ENCODE measurements around the gene ESYT3. TPM values are rescaled to one million over a fixed set of nuclear protein-coding genes. Genes with fewer than 3 reads are reported as not detected.

Gene ESYT3
- polyA plus RNA-seq, 4 donors = 0.22 to 1.4 (median 0.31) TPM; not detected in 1

- H3K27me3 ChIP-seq (ENCODE audit: control insufficient read depth in 3 of 3, insufficient read depth in 3 of 3, low read length in 3 of 3) = no peaks in the 10 kb centered on the region
- H3K4me1 ChIP-seq (ENCODE audit: control insufficient read depth in 3 of 3, insufficient read depth in 2 of 3, low read depth in 1 of 3, low read length in 2 of 3) = peaks cover 0 to 9% (median 0%) of the 10 kb centered on the region in 3 donors
- H3K4me3 ChIP-seq (ENCODE audit: low read depth in 1 of 3, low read length in 3 of 3) = no peak overlapping the region
- FAIRE-seq (no peak), DNase-seq (no peak)
- no peaks in the 10 kb centered on the region for H3K9me3 ChIP-seq (ENCODE audit: control insufficient read depth in 2 of 2, insufficient read depth in 1 of 2, low read depth in 1 of 2, low read length in 1 of 2)
- H3K36me3 ChIP-seq (ENCODE audit: control insufficient read depth in 3 of 3, insufficient read depth in 2 of 3, low read depth in 1 of 3, low read length in 3 of 3) = no peaks in the 10 kb centered on the region
- 72 to 81% (median 74%) methylated on average over 2 of the region's 2 CpGs for WGBS, 3 donors
- H3K27ac ChIP-seq (ENCODE audit: low read depth in 1 of 3, low read length in 2 of 3) = no peak overlapping the region
Observed at GRCh38 chr3:138464491-138464860, 30.1 kb downstream of the ESYT3 start.

GRCh38 chr3:138465451-138465850 is 31.0 kb downstream of the ESYT3 start:
- FAIRE-seq = no peak
- H3K36me3 ChIP-seq (ENCODE audit: control insufficient read depth in 3 of 3, insufficient read depth in 2 of 3, low read depth in 1 of 3, low read length in 3 of 3) = no peaks in the 10 kb centered on the region
- DNase-seq = no peak
- H3K27ac ChIP-seq (ENCODE audit: low read depth in 1 of 3, low read length in 2 of 3) = no peak overlapping the region
- 92 to 100% (median 92%) methylated on average over 3 of the region's 3 CpGs for WGBS, 3 donors
- peaks cover 0 to 3% (median 0%) of the 10 kb centered on the region in 3 donors for H3K4me1 ChIP-seq (ENCODE audit: control insufficient read depth in 3 of 3, insufficient read depth in 2 of 3, low read depth in 1 of 3, low read length in 2 of 3)
- no peak overlapping the region for H3K4me3 ChIP-seq (ENCODE audit: low read depth in 1 of 3, low read length in 3 of 3)
- no peaks in the 10 kb centered on the region for H3K27me3 ChIP-seq (ENCODE audit: control insufficient read depth in 3 of 3, insufficient read depth in 3 of 3, low read length in 3 of 3)
- H3K9me3 ChIP-seq (ENCODE audit: control insufficient read depth in 2 of 2, insufficient read depth in 1 of 2, low read depth in 1 of 2, low read length in 1 of 2) = no peaks in the 10 kb centered on the region

- no peak for DNase-seq
- Histone ChIP-seq H3K27ac (ENCODE audit: low read depth in 1 of 3, low read length in 2 of 3) (no peak overlapping the region), H3K9me3 (ENCODE audit: control insufficient read depth in 2 of 2, insufficient read depth in 1 of 2, low read depth in 1 of 2, low read length in 1 of 2) (no peaks in the 10 kb centered on the region), H3K4me3 (ENCODE audit: low read depth in 1 of 3, low read length in 3 of 3) (no peak overlapping the region), H3K27me3 (ENCODE audit: control insufficient read depth in 3 of 3, insufficient read depth in 3 of 3, low read length in 3 of 3) (no peaks in the 10 kb centered on the region), H3K4me1 (ENCODE audit: control insufficient read depth in 3 of 3, insufficient read depth in 2 of 3, low read depth in 1 of 3, low read length in 2 of 3) (no peaks in the 10 kb centered on the region), H3K36me3 (ENCODE audit: control insufficient read depth in 3 of 3, insufficient read depth in 2 of 3, low read depth in 1 of 3, low read length in 3 of 3) (no peaks in the 10 kb centered on the region)
- WGBS, 3 donors = 72 to 94% (median 83%) methylated on average over 2 of the region's 2 CpGs
- FAIRE-seq = no peak
Observed at GRCh38 chr3:138465925-138466324, 31.5 kb downstream of the ESYT3 start.

GRCh38 chr3:138467931-138468330 is 33.5 kb downstream of the ESYT3 start:
- no peaks in the 10 kb centered on the region for H3K27me3 ChIP-seq (ENCODE audit: control insufficient read depth in 3 of 3, insufficient read depth in 3 of 3, low read length in 3 of 3)
- H3K4me3 ChIP-seq (ENCODE audit: low read depth in 1 of 3, low read length in 3 of 3) = no peak overlapping the region
- DNase-seq (no peak), FAIRE-seq (no peak)
- 86 to 87% (median 87%) methylated on average over 5 of the region's 5 CpGs for WGBS, 3 donors
- no peak overlapping the region for H3K27ac ChIP-seq (ENCODE audit: low read depth in 1 of 3, low read length in 2 of 3)
- no peaks in the 10 kb centered on the region for H3K4me1 ChIP-seq (ENCODE audit: control insufficient read depth in 3 of 3, insufficient read depth in 2 of 3, low read depth in 1 of 3, low read length in 2 of 3)
- H3K36me3 ChIP-seq (ENCODE audit: control insufficient read depth in 3 of 3, insufficient read depth in 2 of 3, low read depth in 1 of 3, low read length in 3 of 3) = no peaks in the 10 kb centered on the region
- no peaks in the 10 kb centered on the region for H3K9me3 ChIP-seq (ENCODE audit: control insufficient read depth in 2 of 2, insufficient read depth in 1 of 2, low read depth in 1 of 2, low read length in 1 of 2)

GRCh38 chr3:138468451-138468850 is 34.0 kb downstream of the ESYT3 start:
- no peaks in the 10 kb centered on the region for H3K27me3 ChIP-seq (ENCODE audit: control insufficient read depth in 3 of 3, insufficient read depth in 3 of 3, low read length in 3 of 3)
- no peak overlapping the region for H3K4me3 ChIP-seq (ENCODE audit: low read depth in 1 of 3, low read length in 3 of 3)
- no peaks in the 10 kb centered on the region for H3K9me3 ChIP-seq (ENCODE audit: control insufficient read depth in 2 of 2, insufficient read depth in 1 of 2, low read depth in 1 of 2, low read length in 1 of 2)
- DNase-seq = no peak
- no peak overlapping the region for H3K27ac ChIP-seq (ENCODE audit: low read depth in 1 of 3, low read length in 2 of 3)
- FAIRE-seq = no peak
- WGBS, 3 donors = 72 to 78% (median 77%) methylated on average over 6 of the region's 6 CpGs
- no peaks in the 10 kb centered on the region for H3K36me3 ChIP-seq (ENCODE audit: control insufficient read depth in 3 of 3, insufficient read depth in 2 of 3, low read depth in 1 of 3, low read length in 3 of 3)
- H3K4me1 ChIP-seq (ENCODE audit: control insufficient read depth in 3 of 3, insufficient read depth in 2 of 3, low read depth in 1 of 3, low read length in 2 of 3) = no peaks in the 10 kb centered on the region

DNA sequence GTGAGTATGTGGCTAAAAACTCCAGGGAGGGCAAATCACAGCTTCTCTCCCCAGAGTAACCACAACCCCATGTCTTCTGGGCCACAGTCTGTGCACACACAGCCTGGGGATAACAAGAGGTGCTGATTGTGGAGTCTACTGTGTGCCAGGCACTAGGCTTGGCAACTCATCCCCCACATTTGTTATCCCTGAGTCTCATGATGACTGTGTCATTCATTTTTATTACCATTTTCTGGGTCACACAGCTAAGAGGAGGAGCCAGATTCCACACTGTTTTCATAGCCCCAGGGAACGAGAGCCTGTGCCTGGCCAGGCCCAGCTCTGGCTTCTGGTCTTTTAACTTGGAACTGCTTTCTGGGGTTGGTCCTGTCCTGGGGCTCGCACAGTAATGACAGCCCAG is 34.5 kb downstream of the ESYT3 start:
- no peak for FAIRE-seq
- no peak overlapping the region for H3K27ac ChIP-seq (ENCODE audit: low read depth in 1 of 3, low read length in 2 of 3)

DNA sequence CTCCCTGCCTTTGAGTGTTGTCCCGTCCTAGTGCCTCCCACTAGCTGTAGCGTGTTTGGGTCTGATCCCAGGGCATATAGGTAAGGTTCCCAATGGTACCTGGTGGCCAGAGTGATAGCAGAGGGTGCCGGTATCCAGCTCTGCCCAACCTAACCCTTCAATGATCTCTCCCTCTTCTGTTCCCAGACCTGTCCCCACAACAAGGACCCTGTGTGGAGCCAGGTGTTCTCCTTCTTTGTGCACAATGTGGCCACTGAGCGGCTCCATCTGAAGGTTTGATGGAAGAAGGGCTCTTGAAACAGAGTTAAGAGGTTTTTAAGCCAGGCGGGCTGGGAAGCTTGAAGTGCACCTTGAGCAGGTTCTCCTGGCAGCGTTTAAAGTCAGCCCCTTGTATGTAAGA is 35.5 kb downstream of the ESYT3 start:
- FAIRE-seq (no peak), DNase-seq (no peak)
- Histone ChIP-seq H3K4me1 (ENCODE audit: control insufficient read depth in 3 of 3, insufficient read depth in 2 of 3, low read depth in 1 of 3, low read length in 2 of 3) (no peaks in the 10 kb centered on the region), H3K27me3 (ENCODE audit: control insufficient read depth in 3 of 3, insufficient read depth in 3 of 3, low read length in 3 of 3) (no peaks in the 10 kb centered on the region), H3K27ac (ENCODE audit: low read depth in 1 of 3, low read length in 2 of 3) (no peak overlapping the region), H3K36me3 (ENCODE audit: control insufficient read depth in 3 of 3, insufficient read depth in 2 of 3, low read depth in 1 of 3, low read length in 3 of 3) (no peaks in the 10 kb centered on the region), H3K4me3 (ENCODE audit: low read depth in 1 of 3, low read length in 3 of 3) (no peak overlapping the region), H3K9me3 (ENCODE audit: control insufficient read depth in 2 of 2, insufficient read depth in 1 of 2, low read depth in 1 of 2, low read length in 1 of 2) (no peaks in the 10 kb centered on the region)
- WGBS, 3 donors = 89 to 90% (median 90%) methylated on average over 6 of the region's 6 CpGs

More for the DNA sequence above, 34.5 kb downstream of the ESYT3 start:
- Histone ChIP-seq H3K36me3 (ENCODE audit: control insufficient read depth in 3 of 3, insufficient read depth in 2 of 3, low read depth in 1 of 3, low read length in 3 of 3) (no peaks in the 10 kb centered on the region), H3K4me3 (ENCODE audit: low read depth in 1 of 3, low read length in 3 of 3) (no peak overlapping the region), H3K27me3 (ENCODE audit: control insufficient read depth in 3 of 3, insufficient read depth in 3 of 3, low read length in 3 of 3) (no peaks in the 10 kb centered on the region), H3K4me1 (ENCODE audit: control insufficient read depth in 3 of 3, insufficient read depth in 2 of 3, low read depth in 1 of 3, low read length in 2 of 3) (no peaks in the 10 kb centered on the region), H3K9me3 (ENCODE audit: control insufficient read depth in 2 of 2, insufficient read depth in 1 of 2, low read depth in 1 of 2, low read length in 1 of 2) (no peaks in the 10 kb centered on the region)
- peak in 1 of 2 donors; percentile 21 for DNase-seq
- WGBS, 3 donors = 63 to 73% (median 69%) methylated on average over 2 of the region's 2 CpGs

DNA sequence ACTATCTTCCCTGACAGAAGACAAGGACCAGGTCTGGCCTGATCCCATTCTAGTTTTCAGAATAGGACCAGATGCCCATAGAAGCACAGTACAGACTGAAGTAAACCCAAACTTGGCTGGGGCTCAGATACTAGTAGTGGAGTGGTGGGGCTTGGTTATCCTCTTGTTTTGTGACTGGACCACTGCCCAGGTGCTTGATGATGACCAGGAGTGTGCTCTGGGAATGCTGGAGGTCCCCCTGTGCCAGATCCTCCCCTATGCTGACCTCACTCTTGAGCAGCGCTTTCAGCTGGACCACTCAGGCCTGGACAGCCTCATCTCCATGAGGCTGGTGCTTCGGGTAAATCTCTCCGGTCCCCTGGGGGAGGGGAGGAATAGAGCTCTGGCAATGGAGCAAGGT is 36.3 kb downstream of the ESYT3 start:
- Histone ChIP-seq H3K27me3 (ENCODE audit: control insufficient read depth in 3 of 3, insufficient read depth in 3 of 3, low read length in 3 of 3) (no peaks in the 10 kb centered on the region), H3K9me3 (ENCODE audit: control insufficient read depth in 2 of 2, insufficient read depth in 1 of 2, low read depth in 1 of 2, low read length in 1 of 2) (no peaks in the 10 kb centered on the region), H3K36me3 (ENCODE audit: control insufficient read depth in 3 of 3, insufficient read depth in 2 of 3, low read depth in 1 of 3, low read length in 3 of 3) (no peaks in the 10 kb centered on the region), H3K27ac (ENCODE audit: low read depth in 1 of 3, low read length in 2 of 3) (no peak overlapping the region), H3K4me1 (ENCODE audit: control insufficient read depth in 3 of 3, insufficient read depth in 2 of 3, low read depth in 1 of 3, low read length in 2 of 3) (no peaks in the 10 kb centered on the region), H3K4me3 (ENCODE audit: low read depth in 1 of 3, low read length in 3 of 3) (no peak overlapping the region)
- no peak for DNase-seq
- FAIRE-seq = no peak
- 86 to 96% (median 96%) methylated on average over 3 of the region's 3 CpGs for WGBS, 3 donors

DNA sequence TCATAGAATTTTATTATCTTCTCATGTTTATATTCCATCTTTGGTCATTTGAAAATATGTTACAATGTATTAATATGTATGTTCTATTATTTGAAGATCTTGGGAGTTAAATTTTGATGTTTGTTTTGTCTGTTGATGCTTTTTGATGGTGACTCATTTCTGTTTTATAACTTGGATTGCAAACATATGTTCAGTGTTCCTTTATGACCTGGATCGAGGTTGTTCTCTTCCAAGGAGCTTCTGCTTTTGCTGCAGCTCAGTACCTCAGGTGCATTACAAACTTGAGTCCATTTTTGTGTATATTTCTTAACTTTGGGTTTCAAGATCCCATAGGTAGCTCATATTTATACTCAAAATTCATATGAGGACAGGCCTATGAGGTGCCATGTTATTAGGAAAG is 37.1 kb downstream of the ESYT3 start:
- Histone ChIP-seq H3K27me3 (ENCODE audit: control insufficient read depth in 3 of 3, insufficient read depth in 3 of 3, low read length in 3 of 3) (no peaks in the 10 kb centered on the region), H3K36me3 (ENCODE audit: control insufficient read depth in 3 of 3, insufficient read depth in 2 of 3, low read depth in 1 of 3, low read length in 3 of 3) (no peaks in the 10 kb centered on the region), H3K4me3 (ENCODE audit: low read depth in 1 of 3, low read length in 3 of 3) (no peak overlapping the region), H3K27ac (ENCODE audit: low read depth in 1 of 3, low read length in 2 of 3) (no peak overlapping the region), H3K9me3 (ENCODE audit: control insufficient read depth in 2 of 2, insufficient read depth in 1 of 2, low read depth in 1 of 2, low read length in 1 of 2) (no peaks in the 10 kb centered on the region), H3K4me1 (ENCODE audit: control insufficient read depth in 3 of 3, insufficient read depth in 2 of 3, low read depth in 1 of 3, low read length in 2 of 3) (no peaks in the 10 kb centered on the region)
- WGBS, 3 donors = 55 to 75% (median 55%) methylated on average over 1 of the region's 1 CpG
- DNase-seq (no peak), FAIRE-seq (no peak)

Measured in small intestine (tissue), 7 donors.